ENCODE data around the gene UNC13C. TPM values are rescaled to one million over a fixed set of nuclear protein-coding genes. Genes with fewer than 3 reads are reported as not detected.

The UNC13C gene
- total and polyA plus RNA-seq, 5 experiments from 2014 or later, result not detected

- H3K4me3 Mint-ChIP-seq, result no peak overlapping the region
- DNase-seq (no peak), ATAC-seq (no peak)
- H3K27ac Mint-ChIP-seq, result no peak overlapping the region
- no peaks in the 10 kb centered on the region for H3K27me3 Mint-ChIP-seq
- no peaks in the 10 kb centered on the region for H3K36me3 Mint-ChIP-seq
- no peaks in the 10 kb centered on the region for H3K9me3 Mint-ChIP-seq
- POLR2A ChIA-PET, result no interaction called here
- H3K4me1 Mint-ChIP-seq, result peaks cover 13 to 31% (median 26%) of the 10 kb centered on the region in 4 donors
Measured at GRCh38 chr15:54521206-54521605, 543.0 kb downstream of the UNC13C start.

- POLR2A ChIA-PET, result no interaction called here
- no peak overlapping the region for H3K4me3 Mint-ChIP-seq
- H3K9me3 Mint-ChIP-seq, result no peaks in the 10 kb centered on the region
- DNase-seq, result no peak
- peaks cover 0 to 17% (median 6%) of the 10 kb centered on the region in 5 donors for H3K27me3 Mint-ChIP-seq
- H3K27ac Mint-ChIP-seq, result no peak overlapping the region
- no peaks in the 10 kb centered on the region for H3K4me1 Mint-ChIP-seq
- ATAC-seq, result no peak
- H3K36me3 Mint-ChIP-seq, result no peaks in the 10 kb centered on the region
Measured at GRCh38 chr15:54528021-54528420, 549.8 kb downstream of the UNC13C start.

GRCh38 chr15:54540721-54541120 is 562.5 kb downstream of the UNC13C start:
- ATAC-seq (no peak), DNase-seq (no peak)
- no peaks in the 10 kb centered on the region for H3K4me1 Mint-ChIP-seq
- no peak overlapping the region for H3K27ac Mint-ChIP-seq
- peaks cover 0 to 16% (median 3%) of the 10 kb centered on the region in 3 donors for H3K36me3 Mint-ChIP-seq
- peaks cover 0 to 20% (median 2%) of the 10 kb centered on the region in 5 donors for H3K27me3 Mint-ChIP-seq
- no peak overlapping the region for H3K4me3 Mint-ChIP-seq
- peaks cover 11 to 61% (median 23%) of the 10 kb centered on the region in 9 donors for H3K9me3 Mint-ChIP-seq
- POLR2A ChIA-PET, result no interaction called here

GRCh38 chr15:54547491-54547890 is 569.2 kb downstream of the UNC13C start:
- H3K4me1 Mint-ChIP-seq, result no peaks in the 10 kb centered on the region
- ATAC-seq (no peak), DNase-seq (no peak)
- POLR2A ChIA-PET, result no interaction called here
- peaks cover 3 to 32% (median 14%) of the 10 kb centered on the region in 9 donors for H3K9me3 Mint-ChIP-seq
- H3K4me3 Mint-ChIP-seq, result no peak overlapping the region
- H3K36me3 Mint-ChIP-seq, result peaks cover 0 to 11% (median 1%) of the 10 kb centered on the region in 3 donors
- peaks cover 0 to 20% (median 2%) of the 10 kb centered on the region in 5 donors for H3K27me3 Mint-ChIP-seq
- no peak overlapping the region for H3K27ac Mint-ChIP-seq

- Mint-ChIP-seq H3K4me1 (no peaks in the 10 kb centered on the region), H3K27me3 (peaks cover 0 to 2% (median 0%) of the 10 kb centered on the region in 5 donors), H3K9me3 (peaks cover 0 to 2% (median 1%) of the 10 kb centered on the region in 9 donors), H3K27ac (no peak overlapping the region), H3K4me3 (no peak overlapping the region), H3K36me3 (no peaks in the 10 kb centered on the region)
- POLR2A ChIA-PET, result no interaction called here
- DNase-seq, result no peak
- ATAC-seq, result no peak
Measured at GRCh38 chr15:54550954-54551353, 572.7 kb downstream of the UNC13C start.

- H3K27ac Mint-ChIP-seq, result no peak overlapping the region
- no peak overlapping the region for H3K4me3 Mint-ChIP-seq
- POLR2A ChIA-PET, result no interaction called here
- no peaks in the 10 kb centered on the region for H3K4me1 Mint-ChIP-seq
- H3K36me3 Mint-ChIP-seq, result no peaks in the 10 kb centered on the region
- peaks cover 0 to 13% (median 5%) of the 10 kb centered on the region in 5 donors for H3K27me3 Mint-ChIP-seq
- no peak for ATAC-seq
- no peak for DNase-seq
- H3K9me3 Mint-ChIP-seq, result peaks cover 0 to 3% (median 0%) of the 10 kb centered on the region in 9 donors
Measured at GRCh38 chr15:54556231-54556630, 578.0 kb downstream of the UNC13C start.

- DNase-seq (no peak), ATAC-seq (no peak)
- Mint-ChIP-seq H3K4me3 (no peak overlapping the region), H3K4me1 (no peaks in the 10 kb centered on the region), H3K9me3 (peaks cover 0 to 3% (median 0%) of the 10 kb centered on the region in 9 donors), H3K27me3 (peaks cover 0 to 25% (median 8%) of the 10 kb centered on the region in 5 donors), H3K27ac (no peak overlapping the region), H3K36me3 (no peaks in the 10 kb centered on the region)
- POLR2A ChIA-PET, result no interaction called here
Measured at GRCh38 chr15:54559405-54560069, 581.3 kb downstream of the UNC13C start.

GRCh38 chr15:54560417-54560816 is 582.2 kb downstream of the UNC13C start:
- Mint-ChIP-seq H3K4me1 (no peaks in the 10 kb centered on the region), H3K9me3 (peaks cover 0 to 3% (median 0%) of the 10 kb centered on the region in 9 donors), H3K27me3 (peaks cover 0 to 25% (median 6%) of the 10 kb centered on the region in 5 donors), H3K4me3 (no peak overlapping the region), H3K27ac (no peak overlapping the region), H3K36me3 (no peaks in the 10 kb centered on the region)
- DNase-seq (no peak), ATAC-seq (no peak)
- POLR2A ChIA-PET, result no interaction called here

- Mint-ChIP-seq H3K9me3 (no peaks in the 10 kb centered on the region), H3K4me3 (no peak overlapping the region), H3K36me3 (no peaks in the 10 kb centered on the region), H3K27ac (no peak overlapping the region), H3K27me3 (peaks cover 0 to 24% (median 4%) of the 10 kb centered on the region in 5 donors), H3K4me1 (no peaks in the 10 kb centered on the region)
- ATAC-seq, result no peak
- POLR2A ChIA-PET, result no interaction called here
- no peak for DNase-seq
Measured at GRCh38 chr15:54564166-54564565, 585.9 kb downstream of the UNC13C start.

GRCh38 chr15:54566654-54567053 is 588.4 kb downstream of the UNC13C start:
- DNase-seq, result no peak
- peaks cover 0 to 16% (median 4%) of the 10 kb centered on the region in 5 donors for H3K27me3 Mint-ChIP-seq
- no peaks in the 10 kb centered on the region for H3K36me3 Mint-ChIP-seq
- peaks cover 0 to 8% (median 0%) of the 10 kb centered on the region in 9 donors for H3K9me3 Mint-ChIP-seq
- POLR2A ChIA-PET, result no interaction called here
- peaks cover 0 to 2% (median 0%) of the 10 kb centered on the region in 4 donors for H3K4me1 Mint-ChIP-seq
- H3K27ac Mint-ChIP-seq, result no peak overlapping the region
- H3K4me3 Mint-ChIP-seq, result no peak overlapping the region
- no peak for ATAC-seq

- H3K27ac Mint-ChIP-seq, result no peak overlapping the region
- H3K4me1 Mint-ChIP-seq, result peaks cover 0 to 2% (median 0%) of the 10 kb centered on the region in 4 donors
- no peak for DNase-seq
- peaks cover 0 to 14% (median 4%) of the 10 kb centered on the region in 5 donors for H3K27me3 Mint-ChIP-seq
- POLR2A ChIA-PET, result no interaction called here
- H3K9me3 Mint-ChIP-seq, result peaks cover 0 to 8% (median 2%) of the 10 kb centered on the region in 9 donors
- H3K36me3 Mint-ChIP-seq, result no peaks in the 10 kb centered on the region
- H3K4me3 Mint-ChIP-seq, result no peak overlapping the region
- no peak for ATAC-seq
Measured at GRCh38 chr15:54567408-54568035, 589.3 kb downstream of the UNC13C start.

GRCh38 chr15:54568381-54568780 is 590.1 kb downstream of the UNC13C start:
- H3K27ac Mint-ChIP-seq, result no peak overlapping the region
- H3K27me3 Mint-ChIP-seq, result peaks cover 0 to 14% (median 4%) of the 10 kb centered on the region in 5 donors
- no peaks in the 10 kb centered on the region for H3K36me3 Mint-ChIP-seq
- H3K4me3 Mint-ChIP-seq, result no peak overlapping the region
- H3K4me1 Mint-ChIP-seq, result peaks cover 0 to 2% (median 0%) of the 10 kb centered on the region in 4 donors
- no peak for DNase-seq
- ATAC-seq, result no peak
- POLR2A ChIA-PET, result no interaction called here
- peaks cover 0 to 8% (median 2%) of the 10 kb centered on the region in 9 donors for H3K9me3 Mint-ChIP-seq

GRCh38 chr15:54571576-54571975 is 593.3 kb downstream of the UNC13C start:
- no peak for ATAC-seq
- H3K9me3 Mint-ChIP-seq, result peaks cover 0 to 8% (median 2%) of the 10 kb centered on the region in 9 donors
- H3K27me3 Mint-ChIP-seq, result peaks cover 3 to 14% (median 6%) of the 10 kb centered on the region in 5 donors
- H3K4me1 Mint-ChIP-seq, result peaks cover 0 to 2% (median 0%) of the 10 kb centered on the region in 4 donors
- H3K4me3 Mint-ChIP-seq, result no peak overlapping the region
- no peak for DNase-seq
- POLR2A ChIA-PET, result no interaction called here
- no peaks in the 10 kb centered on the region for H3K36me3 Mint-ChIP-seq
- H3K27ac Mint-ChIP-seq, result no peak overlapping the region
